HT1080 (cell line): ENCODE measurements around the gene SLITRK4. TPM values are rescaled to one million over a fixed set of nuclear protein-coding genes. Genes with fewer than 3 reads are reported as not detected.

Source experiments
- total RNA-seq: library from RNA; depleted of rRNA; stranded (reverse); fragments of >200 nt; shearing (Covaris generic); gene quantifications from 2 replicates; pipeline ENCODE4 v1.2.3, GENCODE V29; 2014; rRNA removed

Gene SLITRK4
- total RNA-seq, 1 experiment from 2014 or later: not detected

Other genes with a start within 250 kb of the SLITRK4 start
- 1.1 and 2.4 TPM in 2 replicates for gene SPANXN3, start 118.6 kb downstream of the SLITRK4 start, total RNA-seq
- not detected in 2 replicates for gene SPANXN2, start 84.7 kb upstream of the SLITRK4 start, total RNA-seq
- not detected in 2 replicates for gene UBE2NL, start 248.0 kb upstream of the SLITRK4 start, total RNA-seq